Testis (tissue), 3 donors: Measurements from ENCODE around the gene TTC5. TPM values are rescaled to one million over a fixed set of nuclear protein-coding genes. Genes with fewer than 3 reads are reported as not detected.

Source experiments
- DNase-seq: peaks from one replicate; pipeline ENCODE4 v3.0.0-alpha.2; 2019
- H3K27ac ChIP-seq, 2 donors: fragments of 200-600 bp; sonication (generic); one replicate each; pipeline ENCODE4 v1.5.1; 2019
- H3K27me3 ChIP-seq: fragments of 200-600 bp; sonication (generic); one replicate; pipeline ENCODE4 v1.5.1; 2019
- H3K36me3 ChIP-seq: fragments of 200-600 bp; sonication (generic); one replicate; pipeline ENCODE4 v1.5.1; 2017; ENCODE audit warnings: low read depth; ENCODE audit errors: missing control alignments
- H3K4me1 ChIP-seq: fragments of 200-600 bp; sonication (generic); one replicate; pipeline ENCODE4 v1.5.1; 2019
- H3K4me3 ChIP-seq, 2 donors: fragments of 200-600 bp; sonication (generic); one replicate each; pipeline ENCODE4 v1.5.1; 2017 to 2019
- H3K9me3 ChIP-seq: fragments of 200-600 bp; sonication (generic); one replicate; pipeline ENCODE4 v1.5.1; 2017
- POLR2A ChIP-seq: fragments of 450-650 bp; IDR thresholded peaks from one replicate; pipeline ENCODE4 v1.6.1; 2017; ENCODE audit warnings: antibody characterized with exemption, mild to moderate bottlenecking, moderate library complexity
- WGBS, 2 donors: methylation state at CpG; one replicate each; pipeline ENCODE4 v1.1.5; 2018; 5-methylcytosine and 5-hydroxymethylcytosine counted together
- intact Hi-C: fragments of 100-400 bp; cut with DNase I; formaldehyde crosslinking; loops from one replicate; pipeline ENCODE4 v1.15.1; 2023; ENCODE audit warnings: low total_unique reads
- polyA plus RNA-seq: library from polyadenylated mRNA; stranded (reverse); fragments of 350-450 nt; fragmentation: Illumina TruSeq; extraction: RNeasy Lipid Tissue Mini Kit (QIAGEN cat#74804); gene quantifications from one replicate; pipeline ENCODE4 v1.2.3, GENCODE V29; 2014; ENCODE audit warnings: low read depth, low replicate concordance; ENCODE audit not compliant: insufficient read depth
- total RNA-seq, 2 donors: library from RNA; depleted of rRNA; stranded (reverse); fragments of >200 nt; gene quantifications; one replicate each; pipeline ENCODE4 v1.2.3, GENCODE V29; 2016
- TF ChIP-seq, protein P1 (sequence below), 3 experiments: fragments of 450-650 bp in 2 of 3; fragments of 200-600 bp in 1 of 3; sonication (generic) in 1 of 3; IDR thresholded peaks; one replicate each; pipeline ENCODE4 v1.5.1; 2016 to 2019; ENCODE audit warnings: antibody characterized with exemption in 3 of 3, mild to moderate bottlenecking in 2 of 3, moderate library complexity in 1 of 3

Gene TTC5
- total and polyA plus RNA-seq, 3 donors from 2014 or later: 20.4 to 36.6 (median 23.6) TPM

DNA sequence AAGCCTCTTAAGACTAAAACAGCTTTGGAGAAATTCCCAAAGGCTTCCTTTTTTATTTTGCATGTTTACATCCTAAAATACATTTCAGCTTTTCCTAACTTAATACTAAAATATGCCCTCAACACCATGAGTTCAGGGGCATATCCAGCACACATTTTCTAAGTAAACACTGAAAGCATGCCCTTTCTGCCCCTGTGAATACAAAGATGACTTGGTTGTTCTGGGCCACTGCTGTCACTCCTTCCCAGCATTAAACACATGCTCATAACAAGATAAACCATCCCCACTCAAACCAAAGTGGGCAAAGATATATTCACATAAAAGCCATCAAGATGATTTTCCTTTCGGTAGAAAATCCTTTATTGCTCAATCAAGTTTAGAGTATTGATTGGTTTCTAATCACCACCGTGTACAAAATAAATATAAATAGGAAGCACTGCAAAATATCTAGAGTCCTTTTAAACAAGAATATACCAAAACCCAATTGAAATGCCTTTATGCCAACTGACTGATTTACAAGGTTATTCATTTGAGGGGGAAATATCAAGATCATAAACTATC, 25.4 kb upstream of the TTC5 start:
- H3K4me3 ChIP-seq: no peak overlapping the region
- H3K4me1 ChIP-seq: no peaks in the 10 kb centered on the region
- no peaks in the 10 kb centered on the region for H3K9me3 ChIP-seq
- DNase-seq: no peak
- no peak for TF ChIP-seq POLR2A
- TF ChIP-seq, protein P1, sequence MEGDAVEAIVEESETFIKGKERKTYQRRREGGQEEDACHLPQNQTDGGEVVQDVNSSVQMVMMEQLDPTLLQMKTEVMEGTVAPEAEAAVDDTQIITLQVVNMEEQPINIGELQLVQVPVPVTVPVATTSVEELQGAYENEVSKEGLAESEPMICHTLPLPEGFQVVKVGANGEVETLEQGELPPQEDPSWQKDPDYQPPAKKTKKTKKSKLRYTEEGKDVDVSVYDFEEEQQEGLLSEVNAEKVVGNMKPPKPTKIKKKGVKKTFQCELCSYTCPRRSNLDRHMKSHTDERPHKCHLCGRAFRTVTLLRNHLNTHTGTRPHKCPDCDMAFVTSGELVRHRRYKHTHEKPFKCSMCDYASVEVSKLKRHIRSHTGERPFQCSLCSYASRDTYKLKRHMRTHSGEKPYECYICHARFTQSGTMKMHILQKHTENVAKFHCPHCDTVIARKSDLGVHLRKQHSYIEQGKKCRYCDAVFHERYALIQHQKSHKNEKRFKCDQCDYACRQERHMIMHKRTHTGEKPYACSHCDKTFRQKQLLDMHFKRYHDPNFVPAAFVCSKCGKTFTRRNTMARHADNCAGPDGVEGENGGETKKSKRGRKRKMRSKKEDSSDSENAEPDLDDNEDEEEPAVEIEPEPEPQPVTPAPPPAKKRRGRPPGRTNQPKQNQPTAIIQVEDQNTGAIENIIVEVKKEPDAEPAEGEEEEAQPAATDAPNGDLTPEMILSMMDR (IDR thresholded peaks at IDR 0.05): no peak
- 73 to 85% methylated on average over 2 of the region's 2 CpGs for WGBS, 2 donors
- intact Hi-C loops: loop anchor here (5.0 kb wide), 1 partner anchor 351 kb away; the partner anchor contains the start of gene RNASE4
- no peaks in the 10 kb centered on the region for H3K27me3 ChIP-seq
- no peak overlapping the region for H3K27ac ChIP-seq
- H3K36me3 ChIP-seq: no peaks in the 10 kb centered on the region

DNA sequence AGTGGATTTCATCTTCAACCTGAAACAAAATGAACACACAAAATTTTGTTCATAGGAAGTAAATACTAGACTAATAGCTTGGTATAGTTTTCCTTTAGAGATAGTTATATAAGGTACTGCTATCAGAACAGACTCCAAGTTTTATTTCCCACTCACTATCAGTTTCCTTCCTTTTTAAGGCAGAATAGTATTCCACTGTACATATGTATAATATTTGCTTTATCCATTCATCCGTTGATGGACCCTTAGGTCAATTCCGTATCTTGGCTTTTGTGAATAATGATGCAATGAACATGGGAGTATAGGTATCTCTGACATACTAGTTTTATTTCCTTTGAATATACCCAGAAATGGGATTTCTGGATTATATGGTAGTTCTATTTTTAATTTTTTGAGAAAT, 23.6 kb upstream of the TTC5 start:
- Histone ChIP-seq H3K4me1 (no peaks in the 10 kb centered on the region), H3K27me3 (no peaks in the 10 kb centered on the region), H3K36me3 (no peaks in the 10 kb centered on the region), H3K27ac (no peak overlapping the region), H3K9me3 (no peaks in the 10 kb centered on the region), H3K4me3 (no peak overlapping the region)
- TF ChIP-seq POLR2A: no peak
- TF ChIP-seq, protein P1 (IDR thresholded peaks at IDR 0.05): no peak
- 61 to 91% methylated on average over 2 of the region's 2 CpGs for WGBS, 2 donors
- DNase-seq: no peak
- intact Hi-C loops: loop anchor here (10.0 kb wide), 1 partner anchor 275 kb away; no protein-coding TSS in a partner anchor

DNA sequence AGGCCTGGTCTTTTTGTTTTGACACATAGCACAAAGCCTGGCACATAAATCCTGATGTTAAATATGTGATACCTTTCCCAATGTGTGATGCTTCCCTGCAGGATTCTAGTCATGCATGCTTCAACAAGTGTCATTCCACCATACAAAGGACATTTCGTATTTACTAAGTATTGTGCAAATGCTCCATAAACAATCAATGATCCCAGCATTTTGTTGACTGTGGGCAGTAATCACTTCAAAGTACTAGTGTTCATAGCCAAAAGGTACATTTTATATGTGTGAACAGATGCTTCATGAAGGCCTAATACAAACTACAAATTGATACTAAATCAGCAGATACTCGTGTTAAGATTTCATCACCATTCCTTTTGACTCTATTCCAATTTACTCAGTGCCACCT, 23.0 kb upstream of the TTC5 start:
- Histone ChIP-seq H3K27ac (no peak overlapping the region), H3K9me3 (no peaks in the 10 kb centered on the region), H3K4me3 (no peak overlapping the region), H3K4me1 (no peaks in the 10 kb centered on the region), H3K27me3 (no peaks in the 10 kb centered on the region), H3K36me3 (no peaks in the 10 kb centered on the region)
- no peak for TF ChIP-seq POLR2A
- intact Hi-C loops: loop anchor here (10.0 kb wide), 1 partner anchor 276 kb away; no protein-coding TSS in a partner anchor
- DNase-seq: no peak
- WGBS, 2 donors: 46 to 61% methylated on average over 2 of the region's 2 CpGs

DNA sequence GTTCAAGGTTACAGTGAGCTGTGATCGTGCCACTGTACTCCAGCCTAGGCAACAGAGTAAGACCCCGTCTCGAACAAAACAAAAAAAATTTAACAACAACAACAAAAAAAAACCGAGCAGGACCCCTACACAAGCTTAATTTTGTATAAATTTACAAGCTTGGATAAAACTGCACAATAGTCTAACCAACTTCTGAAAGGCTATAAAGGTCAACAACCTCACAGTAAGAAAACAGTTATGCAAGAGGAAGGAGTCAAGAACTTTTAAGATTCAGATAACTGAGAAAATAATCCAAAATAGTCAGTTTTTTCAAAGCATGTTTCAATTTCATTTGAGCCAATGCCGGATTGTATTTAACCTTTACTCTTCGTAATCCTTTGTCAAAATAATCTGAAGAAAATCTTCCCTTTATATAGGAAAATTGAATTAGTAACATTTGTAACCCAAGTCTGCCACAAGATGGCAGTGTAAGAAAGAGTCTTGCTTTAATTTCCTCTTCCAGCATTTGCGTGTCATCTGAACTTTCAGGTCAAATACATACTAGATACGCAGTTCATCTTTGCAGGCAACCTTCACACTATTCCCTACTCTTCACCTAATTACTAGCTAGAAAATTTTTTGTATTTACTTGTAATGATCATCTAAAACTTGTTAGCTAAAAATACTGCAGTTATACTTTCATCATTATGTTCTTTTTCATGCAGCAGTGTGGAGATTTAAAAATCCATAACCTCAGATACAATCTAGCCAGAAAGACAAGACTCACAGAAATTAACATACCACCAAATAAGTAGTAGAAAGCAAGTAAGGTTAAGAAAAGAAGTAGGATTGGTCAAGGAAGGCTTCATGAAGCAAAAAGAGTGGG, 21.5 kb upstream of the TTC5 start:
- DNase-seq: no peak
- H3K36me3 ChIP-seq: no peaks in the 10 kb centered on the region
- H3K27me3 ChIP-seq: no peaks in the 10 kb centered on the region
- intact Hi-C loops: loop anchor here (10.0 kb wide), 1 partner anchor 278 kb away; no protein-coding TSS in a partner anchor
- no peak for TF ChIP-seq POLR2A
- TF ChIP-seq, protein P1 (IDR thresholded peaks at IDR 0.05): peak; percentile 67 to 81 (median 72)
- no peaks in the 10 kb centered on the region for H3K4me1 ChIP-seq
- H3K27ac ChIP-seq: peak overlapping the region in 1 of 2 donors; percentile 48
- WGBS, 2 donors: 44 to 47% methylated on average over 8 of the region's 8 CpGs
- H3K4me3 ChIP-seq: no peak overlapping the region
- H3K9me3 ChIP-seq: no peaks in the 10 kb centered on the region

DNA sequence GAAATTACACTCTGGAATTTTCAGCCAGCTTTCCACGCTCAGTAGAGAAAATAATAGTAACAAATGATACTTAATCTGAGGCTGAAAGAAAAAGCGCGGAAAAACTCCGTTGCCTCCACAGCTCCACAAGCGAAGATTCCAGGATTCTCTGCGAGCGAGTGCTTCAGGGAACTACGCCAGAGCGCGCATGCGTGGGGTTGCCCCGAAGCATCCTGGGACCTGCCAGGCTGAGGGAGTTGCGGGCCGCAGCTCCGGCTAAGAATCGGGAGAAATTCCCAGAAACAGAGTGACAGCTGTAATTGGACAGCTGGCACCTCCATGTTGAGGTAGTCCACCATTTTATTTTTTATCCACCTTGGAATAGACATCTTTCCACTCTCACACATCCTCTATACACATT, 12.0 kb upstream of the TTC5 start:
- Histone ChIP-seq H3K36me3 (no peaks in the 10 kb centered on the region), H3K27me3 (no peaks in the 10 kb centered on the region), H3K4me3 (peak overlapping the region; percentile 42 to 44), H3K4me1 (no peaks in the 10 kb centered on the region), H3K9me3 (no peaks in the 10 kb centered on the region), H3K27ac (peak overlapping the region in 1 of 2 donors; percentile 57)
- intact Hi-C loops: no loop called here
- 76 to 78% methylated on average over 16 of the region's 16 CpGs for WGBS, 2 donors
- peak; percentile 76 for DNase-seq
- no peak for TF ChIP-seq POLR2A
- TF ChIP-seq, protein P1 (IDR thresholded peaks at IDR 0.05): no peak
